Measurements from ENCODE around the gene OR5AS1. TPM values are rescaled to one million over a fixed set of nuclear protein-coding genes. Genes with fewer than 3 reads are reported as not detected.
"Not testable (repeated sequence)": the region's sequence is repeated elsewhere in the genome, so short reads cannot be mapped to it uniquely, and the experiment has no call there.

OR5AS1 gene
- total RNA-seq, 1 experiment from 2014 or later = not detected

DNA sequence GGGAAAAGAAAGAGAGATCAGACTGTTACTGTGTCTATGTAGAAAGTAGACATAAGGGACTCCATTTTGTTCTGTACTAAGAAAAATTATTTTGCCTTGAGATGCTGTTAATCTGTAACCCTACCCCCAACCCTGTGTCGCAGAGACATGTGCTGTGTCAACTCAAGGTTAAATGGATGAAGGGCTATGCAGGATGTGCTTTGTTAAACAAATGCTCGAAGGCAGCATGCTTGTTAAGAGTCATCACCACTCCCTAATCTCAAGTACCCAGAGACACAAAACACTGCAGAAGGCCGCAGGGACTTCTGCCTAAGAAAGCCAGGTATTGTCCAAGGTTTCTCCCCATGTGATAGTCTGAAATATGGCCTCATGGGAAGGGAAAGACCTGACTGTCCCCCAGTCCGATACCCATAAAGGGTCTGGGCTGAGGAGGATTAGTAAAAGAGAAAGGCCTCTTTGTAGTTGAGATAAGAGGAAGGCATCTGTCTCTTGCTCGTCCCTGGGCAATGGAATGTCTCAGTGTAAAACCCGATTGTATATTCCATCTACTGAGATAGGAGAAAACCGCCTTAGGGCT is 30.3 kb downstream of the OR5AS1 start:
- H3K4me3 ChIP-seq (ENCODE audit: low read length); ATAC-seq; POLR2A ChIA-PET (ENCODE audit: unreplicated experiment); H3K27me3 ChIP-seq (ENCODE audit: low read length); H3K4me2 ChIP-seq (ENCODE audit: low read length); H3K9me2 ChIP-seq (replicated peaks; ENCODE audit: low read length); H3K9ac ChIP-seq (ENCODE audit: low read length); H3K36me3 ChIP-seq (ENCODE audit: low read depth, low read length); DNase-seq; H3K27ac ChIP-seq (ENCODE audit: low read length); intact Hi-C loops (cut with micrococcal nuclease); H3K79me2 ChIP-seq (ENCODE audit: low read length); H3K4me1 ChIP-seq (ENCODE audit: insufficient read depth, low read length); CTCF ChIA-PET; H3K9me3 ChIP-seq (ENCODE audit: low read length); H4K20me1 ChIP-seq (ENCODE audit: low read length); H2AFZ ChIP-seq (ENCODE audit: low read length); H3F3A ChIP-seq (ENCODE audit: low read length, unreplicated experiment); BruUV-seq (replicated peaks): not testable (repeated sequence)

GRCh38 chr11:56058260-56058780 is 30.9 kb downstream of the OR5AS1 start:
- H3K27ac ChIP-seq (ENCODE audit: low read length); H3K36me3 ChIP-seq (ENCODE audit: low read depth, low read length); POLR2A ChIA-PET (ENCODE audit: unreplicated experiment); H3K9ac ChIP-seq (ENCODE audit: low read length); ATAC-seq; H3K27me3 ChIP-seq (ENCODE audit: low read length); H3K79me2 ChIP-seq (ENCODE audit: low read length); H3F3A ChIP-seq (ENCODE audit: low read length, unreplicated experiment); H4K20me1 ChIP-seq (ENCODE audit: low read length); H2AFZ ChIP-seq (ENCODE audit: low read length); H3K9me2 ChIP-seq (replicated peaks; ENCODE audit: low read length); CTCF ChIA-PET; DNase-seq; BruUV-seq (replicated peaks); H3K9me3 ChIP-seq (ENCODE audit: low read length); H3K4me2 ChIP-seq (ENCODE audit: low read length); H3K4me1 ChIP-seq (ENCODE audit: insufficient read depth, low read length); H3K4me3 ChIP-seq (ENCODE audit: low read length); intact Hi-C loops (cut with micrococcal nuclease): not testable (repeated sequence)

DNA sequence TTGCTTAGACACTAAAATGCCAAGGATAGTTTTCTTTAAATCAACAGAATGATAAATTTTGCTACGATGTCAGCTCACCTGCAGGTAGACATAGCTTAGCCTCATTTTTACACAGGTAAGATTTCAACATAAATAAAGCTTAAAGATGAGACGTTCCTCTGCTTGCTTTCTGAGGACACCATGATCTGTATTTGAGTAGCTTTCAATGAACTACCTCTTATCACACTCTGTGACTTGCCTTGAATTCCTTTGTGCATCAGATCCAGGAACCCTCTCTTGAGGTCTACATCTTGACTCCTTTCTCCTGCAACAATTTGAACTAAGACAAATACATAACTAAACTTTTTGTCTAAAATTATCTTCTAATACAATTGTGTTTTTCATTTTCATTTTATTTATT is 39.5 kb downstream of the OR5AS1 start:
- BruUV-seq (replicated peaks) = no TSS peak

More for the DNA sequence above, 39.5 kb downstream of the OR5AS1 start:
- no peak overlapping the region for H2AFZ ChIP-seq (ENCODE audit: low read length)
- ATAC-seq (no peak), DNase-seq (no peak)
- no peaks in the 10 kb centered on the region for H3K4me1 ChIP-seq (ENCODE audit: insufficient read depth, low read length)
- CTCF ChIA-PET = no interaction called here
- no peak overlapping the region for H3K4me2 ChIP-seq (ENCODE audit: low read length)
- no peak overlapping the region for H3K9ac ChIP-seq (ENCODE audit: low read length)
- H3K36me3 ChIP-seq (ENCODE audit: low read depth, low read length) = no peaks in the 10 kb centered on the region
- H3K27me3 ChIP-seq (ENCODE audit: low read length) = no peaks in the 10 kb centered on the region
- TF ChIP-seq CTCF (conservative IDR thresholded peaks at IDR 0.05; ENCODE audit: low read depth, low read length) (no peak), EZH2phosphoT487 (IDR thresholded peaks at IDR 0.05; ENCODE audit: borderline replicate concordance, low read length) (no peak), EZH2 (IDR thresholded peaks at IDR 0.05; ENCODE audit: low read length, unreplicated experiment) (no peak)
- no peaks in the 10 kb centered on the region for H3K79me2 ChIP-seq (ENCODE audit: low read length)
- no peak overlapping the region for H3K4me3 ChIP-seq (ENCODE audit: low read length)
- intact Hi-C loops (cut with micrococcal nuclease) = no loop called here
- no peaks in the 10 kb centered on the region for H3F3A ChIP-seq (ENCODE audit: low read length, unreplicated experiment)
- H3K27ac ChIP-seq (ENCODE audit: low read length) = no peak overlapping the region
- 0 out of 2 replicates have a peak, but pooled peaks cover 21% of the 10 kb centered on the region for H3K9me3 ChIP-seq (ENCODE audit: low read length)
- no peaks in the 10 kb centered on the region for H3K9me2 ChIP-seq (replicated peaks; ENCODE audit: low read length)
- POLR2A ChIA-PET (ENCODE audit: unreplicated experiment) = no interaction called here
- no peaks in the 10 kb centered on the region for H4K20me1 ChIP-seq (ENCODE audit: low read length)

Other genes starting within 250 kb of the OR5AS1 start
- gene OR5D14, start 232.1 kb upstream of the OR5AS1 start, total RNA-seq (2014; rRNA removed) = not detected in 2 replicates
- not detected in 2 replicates for gene OR5L1, start 216.3 kb upstream of the OR5AS1 start, total RNA-seq (2014; rRNA removed)
- gene OR5D18, start 208.0 kb upstream of the OR5AS1 start, total RNA-seq (2014; rRNA removed) = not detected in 2 replicates
- not detected in 2 replicates for gene OR5L2, start 200.4 kb upstream of the OR5AS1 start, total RNA-seq (2014; rRNA removed)
- not detected in 2 replicates for gene OR5D16, start 188.9 kb upstream of the OR5AS1 start, total RNA-seq (2014; rRNA removed)
- not detected in 2 replicates for gene TRIM51, start 144.4 kb upstream of the OR5AS1 start, total RNA-seq (2014; rRNA removed)
- gene OR5W2, start 113.1 kb upstream of the OR5AS1 start, total RNA-seq (2014; rRNA removed) = not detected in 2 replicates
- not detected in 2 replicates for gene OR5I1, start 91.3 kb upstream of the OR5AS1 start, total RNA-seq (2014; rRNA removed)
- gene OR10AG1, start 57.7 kb upstream of the OR5AS1 start, total RNA-seq (2014; rRNA removed) = not detected in 2 replicates
- gene OR5F1, start 33.0 kb upstream of the OR5AS1 start, total RNA-seq (2014; rRNA removed) = not detected in 2 replicates
- gene OR8I2, start 65.7 kb downstream of the OR5AS1 start, total RNA-seq (2014; rRNA removed) = not detected in 2 replicates
- gene OR8H2, start 76.0 kb downstream of the OR5AS1 start, total RNA-seq (2014; rRNA removed) = not detected in 2 replicates
- gene OR8H3, start 94.7 kb downstream of the OR5AS1 start, total RNA-seq (2014; rRNA removed) = not detected in 2 replicates
- not detected in 2 replicates for gene OR8J3, start 112.5 kb downstream of the OR5AS1 start, total RNA-seq (2014; rRNA removed)
- gene OR8K5, start 132.7 kb downstream of the OR5AS1 start, total RNA-seq (2014; rRNA removed) = not detected in 2 replicates
- not detected in 2 replicates for gene OR5J2, start 149.0 kb downstream of the OR5AS1 start, total RNA-seq (2014; rRNA removed)
- gene OR5T2, start 206.6 kb downstream of the OR5AS1 start, total RNA-seq (2014; rRNA removed) = not detected in 2 replicates
- gene OR5T3, start 224.6 kb downstream of the OR5AS1 start, total RNA-seq (2014; rRNA removed) = not detected in 2 replicates
- gene OR5T1, start 246.5 kb downstream of the OR5AS1 start, total RNA-seq (2014; rRNA removed) = not detected in 2 replicates